A375 (cell line): Measurements from ENCODE around the gene HRH4. TPM values are rescaled to one million over a fixed set of nuclear protein-coding genes. Genes with fewer than 3 reads are reported as not detected.

Experiments used
- small RNA-seq: library from RNA; depleted of rRNA; stranded (forward); fragments of <200 nt; gene quantifications from one replicate; pipeline ENCODE3, GENCODE V24; 2014
- total RNA-seq: library from RNA; depleted of rRNA; stranded (reverse); fragments of >200 nt; shearing (Covaris generic); gene quantifications from 2 replicates; pipeline ENCODE4 v1.2.3, GENCODE V29; 2014; rRNA removed

The HRH4 gene, protein sequence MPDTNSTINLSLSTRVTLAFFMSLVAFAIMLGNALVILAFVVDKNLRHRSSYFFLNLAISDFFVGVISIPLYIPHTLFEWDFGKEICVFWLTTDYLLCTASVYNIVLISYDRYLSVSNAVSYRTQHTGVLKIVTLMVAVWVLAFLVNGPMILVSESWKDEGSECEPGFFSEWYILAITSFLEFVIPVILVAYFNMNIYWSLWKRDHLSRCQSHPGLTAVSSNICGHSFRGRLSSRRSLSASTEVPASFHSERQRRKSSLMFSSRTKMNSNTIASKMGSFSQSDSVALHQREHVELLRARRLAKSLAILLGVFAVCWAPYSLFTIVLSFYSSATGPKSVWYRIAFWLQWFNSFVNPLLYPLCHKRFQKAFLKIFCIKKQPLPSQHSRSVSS
- 0.08 TPM in 1 of 2 replicates, not detected in the other for total RNA-seq

GRCh38 chr18:24460388-24460787 is at the start of gene HRH4:
Gene HRH4, plus strand, starts transcription at chr18:24460637. Its CDS starts 92 bp downstream, at chr18:24460729.

GRCh38 chr18:24426398-24427294 is 33.8 kb upstream of the HRH4 start, which contains the start of gene IMPACT:
Gene IMPACT, plus strand, starts transcription at chr18:24426670. Its CDS starts 87 bp downstream, at chr18:24426757.

Small RNAs within 50 kb of the gene (small RNA-seq; reads per million reads assigned to genes)
- not detected for gene RF00019

Other genes with a start within 250 kb of the HRH4 start
- gene OSBPL1A, start 62.8 kb upstream of the HRH4 start, total RNA-seq: 20.6 and 29.3 TPM in 2 replicates
- gene IMPACT, start 34.0 kb upstream of the HRH4 start, total RNA-seq: 22.3 and 23.3 TPM in 2 replicates